GM11168 (cell line): ENCODE data around the gene FGGY.
"Not testable (repeated sequence)": the region's sequence is repeated elsewhere in the genome, so short reads cannot be mapped to it uniquely, and the experiment has no call there.

Experiments
- in situ Hi-C: fragments of 300-500 bp; cut with MboI; formaldehyde crosslinking; loops from one replicate; pipeline ENCODE4 v1.12.0; 2022; ENCODE audit warnings: low sequenced_read_pairs; ENCODE audit not compliant: unreplicated experiment

The FGGY gene

GRCh38 chr1:59522925-59523505 lies 226.1 kb downstream of the FGGY start:
- in situ Hi-C loops, result no loop called here

GRCh38 chr1:59523745-59524450 lies 227.0 kb downstream of the FGGY start:
- in situ Hi-C loops, result no loop called here

- in situ Hi-C loops, result no loop called here
These were observed 229.3 kb downstream of the FGGY start for GRCh38 chr1:59526240-59526639.

- in situ Hi-C loops, result no loop called here
These were observed 231.6 kb downstream of the FGGY start for GRCh38 chr1:59528471-59528870.

- in situ Hi-C loops, result no loop called here
These were observed 232.0 kb downstream of the FGGY start for GRCh38 chr1:59528900-59529299.

GRCh38 chr1:59530119-59530518 lies 233.2 kb downstream of the FGGY start:
- in situ Hi-C loops, result no loop called here

- in situ Hi-C loops, result no loop called here
These were observed 235.2 kb downstream of the FGGY start for GRCh38 chr1:59532102-59532501.

GRCh38 chr1:59538476-59538875 lies 241.6 kb downstream of the FGGY start:
- in situ Hi-C loops, result not testable (repeated sequence)

GRCh38 chr1:59539961-59540681 lies 243.2 kb downstream of the FGGY start:
- in situ Hi-C loops, result no loop called here

GRCh38 chr1:59541161-59541560 lies 244.3 kb downstream of the FGGY start:
- in situ Hi-C loops, result no loop called here

- in situ Hi-C loops, result no loop called here
These were observed 245.0 kb downstream of the FGGY start for GRCh38 chr1:59541891-59542290.

GRCh38 chr1:59543211-59543668 lies 246.3 kb downstream of the FGGY start:
- in situ Hi-C loops, result no loop called here

GRCh38 chr1:59544615-59545293 lies 247.9 kb downstream of the FGGY start:
- in situ Hi-C loops, result no loop called here

GRCh38 chr1:59545830-59546229 lies 248.9 kb downstream of the FGGY start:
- in situ Hi-C loops, result no loop called here

GRCh38 chr1:59549066-59549837 lies 252.4 kb downstream of the FGGY start:
- in situ Hi-C loops, result no loop called here

GRCh38 chr1:59549903-59550302 lies 253.0 kb downstream of the FGGY start:
- in situ Hi-C loops, result no loop called here

GRCh38 chr1:59552007-59552406 lies 255.1 kb downstream of the FGGY start:
- in situ Hi-C loops, result no loop called here

- in situ Hi-C loops, result no loop called here
These were observed 256.5 kb downstream of the FGGY start for GRCh38 chr1:59553371-59553770.

- in situ Hi-C loops, result no loop called here
These were observed 257.2 kb downstream of the FGGY start for GRCh38 chr1:59554011-59554663.

GRCh38 chr1:59554752-59555151 lies 257.9 kb downstream of the FGGY start:
- in situ Hi-C loops, result no loop called here
